Choroid plexus epithelial cell (primary cell): ENCODE results near the gene GNAL.

Source experiments
- DNase-seq: peaks from one replicate; pipeline ENCODE4 v3.0.0-alpha.2; 2010; ENCODE audit warnings: low read depth
- H3K4me3 ChIP-seq: 2 replicates; pipeline ENCODE4 v1.5.1; 2011; ENCODE audit warnings: low read depth, mild to moderate bottlenecking, control low read depth, low read length, moderate library complexity
- TF ChIP-seq, protein P1 (sequence below): conservative IDR thresholded peaks from 2 replicates; pipeline ENCODE4 v1.5.1; 2011; ENCODE audit warnings: low read depth, mild to moderate bottlenecking, control low read depth, inconsistent platforms, low read length, moderate library complexity

Gene GNAL

DNA sequence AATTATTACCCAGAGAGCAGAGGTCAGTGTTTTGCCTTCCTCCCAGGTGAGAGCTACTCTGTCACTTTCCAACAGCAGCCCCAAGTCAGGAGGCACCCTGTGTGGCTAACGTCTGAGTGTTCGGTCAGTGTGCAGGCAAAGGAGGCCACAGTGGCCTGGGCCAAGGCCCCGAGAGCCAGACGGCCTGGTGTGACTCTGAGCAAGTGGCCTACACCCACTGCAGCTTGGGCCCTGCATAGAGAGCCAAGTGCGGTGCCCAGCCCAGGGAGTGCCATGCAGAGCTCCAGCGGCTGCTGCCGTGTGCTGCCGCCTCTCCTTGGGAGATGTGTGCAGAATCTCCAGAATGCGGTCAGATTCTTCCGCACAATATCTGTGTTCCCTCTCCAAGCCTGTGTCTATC, 70.4 kb downstream of the GNAL start:
- TF ChIP-seq, protein P1, sequence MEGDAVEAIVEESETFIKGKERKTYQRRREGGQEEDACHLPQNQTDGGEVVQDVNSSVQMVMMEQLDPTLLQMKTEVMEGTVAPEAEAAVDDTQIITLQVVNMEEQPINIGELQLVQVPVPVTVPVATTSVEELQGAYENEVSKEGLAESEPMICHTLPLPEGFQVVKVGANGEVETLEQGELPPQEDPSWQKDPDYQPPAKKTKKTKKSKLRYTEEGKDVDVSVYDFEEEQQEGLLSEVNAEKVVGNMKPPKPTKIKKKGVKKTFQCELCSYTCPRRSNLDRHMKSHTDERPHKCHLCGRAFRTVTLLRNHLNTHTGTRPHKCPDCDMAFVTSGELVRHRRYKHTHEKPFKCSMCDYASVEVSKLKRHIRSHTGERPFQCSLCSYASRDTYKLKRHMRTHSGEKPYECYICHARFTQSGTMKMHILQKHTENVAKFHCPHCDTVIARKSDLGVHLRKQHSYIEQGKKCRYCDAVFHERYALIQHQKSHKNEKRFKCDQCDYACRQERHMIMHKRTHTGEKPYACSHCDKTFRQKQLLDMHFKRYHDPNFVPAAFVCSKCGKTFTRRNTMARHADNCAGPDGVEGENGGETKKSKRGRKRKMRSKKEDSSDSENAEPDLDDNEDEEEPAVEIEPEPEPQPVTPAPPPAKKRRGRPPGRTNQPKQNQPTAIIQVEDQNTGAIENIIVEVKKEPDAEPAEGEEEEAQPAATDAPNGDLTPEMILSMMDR: no peak
- no peak for DNase-seq
- H3K4me3 ChIP-seq: no peak overlapping the region

DNA sequence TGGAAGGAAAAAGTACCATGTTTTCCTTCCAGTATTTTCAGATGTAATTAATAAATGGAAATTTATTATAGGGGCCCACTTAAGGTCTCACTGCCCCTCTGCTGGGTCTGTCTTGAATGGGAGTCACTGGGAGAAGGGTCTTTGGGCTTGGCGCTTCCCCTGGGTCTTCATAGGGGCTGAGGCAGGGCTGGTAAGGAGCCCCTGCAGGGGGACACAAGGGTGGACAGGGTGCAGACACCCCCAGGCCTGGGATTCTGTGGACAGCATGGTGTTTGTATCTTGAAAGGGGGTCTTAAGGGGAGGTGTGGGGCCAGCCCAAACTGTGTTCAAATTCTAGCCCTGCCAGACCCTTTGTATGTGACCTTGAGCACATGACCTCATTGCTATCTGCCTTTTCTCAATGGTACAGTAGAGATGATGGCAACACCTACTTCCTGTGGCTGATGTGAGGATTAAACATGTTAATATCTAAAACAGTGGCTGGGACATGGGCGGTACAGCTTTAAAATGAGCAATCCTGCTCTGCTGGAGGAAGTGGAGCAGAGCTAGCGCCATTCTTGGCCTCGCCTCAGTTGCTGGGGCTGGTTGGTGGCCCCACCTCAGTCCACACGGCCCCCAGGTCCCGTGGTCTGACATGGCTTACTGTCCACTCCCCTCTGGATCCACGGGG, 71.6 kb downstream of the GNAL start:
- no peak for DNase-seq
- TF ChIP-seq, protein P1: no peak

DNA sequence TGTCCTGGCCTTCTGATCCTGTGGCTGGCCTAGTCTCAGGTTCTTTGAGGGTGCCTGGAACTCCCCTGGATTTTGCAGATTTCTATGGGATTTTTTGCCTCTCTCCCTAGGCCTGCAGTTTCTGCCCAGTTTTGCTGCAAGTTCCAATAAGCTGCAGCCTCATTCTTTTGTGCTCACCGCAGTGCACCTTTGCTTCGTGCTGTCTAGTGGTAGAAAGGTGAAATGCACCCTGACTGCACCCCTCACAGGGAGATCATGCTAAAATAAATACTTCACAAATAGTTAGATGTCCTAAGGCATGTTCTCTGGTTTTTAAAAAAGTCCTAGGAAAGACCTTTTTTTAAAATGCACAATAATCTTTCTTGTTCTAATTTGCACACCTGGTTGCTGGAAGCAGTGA, 72.5 kb downstream of the GNAL start:
- peak; percentile 15 for DNase-seq
- no peak overlapping the region for H3K4me3 ChIP-seq
- TF ChIP-seq, protein P1: peak; percentile 40

More for the DNA sequence above, 71.6 kb downstream of the GNAL start:
- no peak overlapping the region for H3K4me3 ChIP-seq

DNA sequence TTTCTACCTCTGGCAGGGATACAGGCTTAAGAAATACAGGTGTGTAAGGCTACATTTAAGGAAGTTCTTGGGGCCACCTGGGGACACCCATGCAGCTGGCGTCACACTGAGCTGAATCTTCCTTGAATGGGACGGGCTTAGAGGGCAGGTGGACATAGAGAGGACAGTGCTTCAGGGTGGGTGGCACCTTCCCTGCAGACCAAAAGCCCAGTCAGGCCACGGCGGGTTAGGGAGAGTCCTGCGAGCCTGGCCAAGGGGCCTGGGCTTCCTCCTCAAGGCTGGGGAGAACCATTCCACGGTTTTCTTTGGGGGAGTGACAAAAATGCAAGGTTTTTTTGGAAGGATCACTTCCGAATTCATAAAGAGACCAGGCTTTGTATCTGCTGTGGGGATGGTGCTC, 73.4 kb downstream of the GNAL start:
- no peak overlapping the region for H3K4me3 ChIP-seq
- DNase-seq: no peak
- TF ChIP-seq, protein P1: no peak

DNA sequence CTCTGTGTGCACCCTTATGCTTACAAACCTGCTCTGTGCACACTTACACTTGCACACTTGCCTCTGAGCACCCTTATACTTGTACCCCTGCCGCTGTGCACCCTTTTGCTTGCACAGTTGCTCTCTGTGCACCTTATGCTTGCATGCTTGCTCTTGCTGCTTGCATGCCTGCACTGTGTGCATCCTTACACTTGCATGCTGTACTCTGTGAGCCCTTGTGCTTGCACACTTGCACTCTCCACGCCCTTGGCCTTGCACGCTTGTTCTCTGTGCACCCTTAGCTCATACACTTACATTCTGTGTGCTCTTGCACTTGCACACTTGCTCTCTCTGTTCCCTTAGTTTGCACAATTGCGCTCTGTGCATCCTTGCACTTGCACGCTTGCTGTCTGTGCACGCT, 78.3 kb downstream of the GNAL start:
- H3K4me3 ChIP-seq: no peak overlapping the region
- no peak for DNase-seq
- TF ChIP-seq, protein P1: no peak

DNA sequence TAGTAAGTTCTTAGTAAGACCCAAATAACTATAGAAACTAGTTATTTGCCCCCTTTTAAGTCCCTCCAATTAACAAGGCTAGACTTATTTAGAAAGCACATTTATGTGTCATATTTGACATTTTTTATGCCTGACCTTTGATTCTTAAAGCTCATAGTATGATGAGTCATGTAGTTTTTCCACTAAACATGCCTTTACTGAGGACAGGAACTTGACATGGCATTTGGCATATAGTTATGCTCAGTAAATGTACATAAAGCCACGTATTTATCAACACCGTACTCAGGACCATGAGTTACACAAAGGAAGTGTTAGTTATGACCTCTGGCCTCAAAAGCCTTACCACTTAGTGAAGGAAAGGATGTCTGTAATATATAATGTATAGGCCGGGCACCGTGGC, 78.9 kb downstream of the GNAL start:
- H3K4me3 ChIP-seq: no peak overlapping the region
- DNase-seq: peak; percentile 75
- TF ChIP-seq, protein P1: no peak

DNA sequence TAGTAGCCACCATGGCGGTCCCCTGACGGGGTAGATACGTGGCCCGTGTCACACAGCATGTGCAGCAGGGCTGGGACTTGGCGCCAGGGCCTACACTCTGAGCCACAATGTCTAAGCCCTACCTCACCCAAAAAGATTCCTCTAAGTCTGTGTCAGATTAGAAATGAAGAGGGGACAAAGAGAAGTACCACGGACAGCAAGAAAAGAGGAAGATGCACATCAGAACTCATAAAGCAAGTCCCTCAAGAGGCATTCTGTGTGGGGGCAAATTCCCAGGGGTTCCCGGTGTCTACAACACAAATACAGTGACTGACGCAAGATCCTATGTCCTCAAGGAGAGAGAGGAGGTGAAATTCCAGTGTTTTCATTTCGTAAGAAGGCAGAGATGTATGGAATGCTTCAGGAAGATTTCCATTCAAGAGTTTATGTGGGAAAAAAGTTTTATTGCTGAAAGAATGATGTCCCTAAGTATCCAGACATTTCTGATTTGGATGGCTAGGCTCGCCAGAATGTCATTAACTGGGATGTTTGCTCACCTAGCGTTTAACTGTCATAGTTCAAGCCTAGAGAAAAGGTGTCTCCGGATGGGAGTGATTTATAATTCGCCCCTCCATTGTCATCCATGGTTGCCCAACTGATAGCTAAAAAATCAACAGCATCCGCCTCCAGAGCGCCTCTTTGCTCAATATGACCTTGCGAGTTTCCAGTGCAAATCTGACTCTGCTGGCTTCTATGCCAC, 86.5 kb downstream of the GNAL start:
- no peak for DNase-seq
- no peak overlapping the region for H3K4me3 ChIP-seq
- TF ChIP-seq, protein P1: no peak
